GM18873 (cell line): ENCODE data around the gene RPS5.
A peak's percentile ranks its signal among the peaks of the same experiment; 100 is the strongest.
"Not testable (repeated sequence)": the region's sequence is repeated elsewhere in the genome, so short reads cannot be mapped to it uniquely, and the experiment has no call there.

Source experiments
- ATAC-seq: cut with Tn5 transposase; IDR thresholded peaks from one replicate; pipeline ENCODE4 v1.9.1; 2021; ENCODE audit warnings: mild to moderate bottlenecking, moderate library complexity, moderate number of reproducible peaks; ENCODE audit not compliant: unreplicated experiment, low FRiP score

The RPS5 gene

GRCh38 chr19:58386576-58387337 lies at the start of gene RPS5:
Gene RPS5 (plus strand): TSS chr19:58387269. CDS start chr19:58388138, 869 bp downstream.
- peak; percentile 77 for ATAC-seq

GRCh38 chr19:58338336-58338735 lies 48.7 kb upstream of the RPS5 start:
- ATAC-seq, result no peak

- no peak for ATAC-seq
Measured at GRCh38 chr19:58338825-58339558, 48.1 kb upstream of the RPS5 start.

- no peak for ATAC-seq
Measured at GRCh38 chr19:58345558-58345957, 41.5 kb upstream of the RPS5 start.

- ATAC-seq, result peak; percentile 70
Measured at GRCh38 chr19:58346961-58347929, 39.8 kb upstream of the RPS5 start.

GRCh38 chr19:58348080-58348479 lies 39.0 kb upstream of the RPS5 start:
- ATAC-seq, result not testable (repeated sequence)

GRCh38 chr19:58349590-58349989 lies 37.5 kb upstream of the RPS5 start:
- ATAC-seq, result no peak

GRCh38 chr19:58350001-58350861 lies 36.8 kb upstream of the RPS5 start:
- ATAC-seq, result no peak

GRCh38 chr19:58350871-58351557 lies 36.1 kb upstream of the RPS5 start:
- no peak for ATAC-seq

- no peak for ATAC-seq
Measured at GRCh38 chr19:58351558-58351878, 35.6 kb upstream of the RPS5 start.

GRCh38 chr19:58351990-58352755 lies 34.9 kb upstream of the RPS5 start:
- no peak for ATAC-seq

GRCh38 chr19:58352760-58353671 lies 34.1 kb upstream of the RPS5 start, which contains the start of gene A1BG:
Gene A1BG (minus strand): TSS chr19:58353492. CDS start chr19:58353437, 55 bp downstream.
- no peak for ATAC-seq

GRCh38 chr19:58353717-58354477 lies 33.2 kb upstream of the RPS5 start:
- ATAC-seq, result no peak

- ATAC-seq, result no peak
Measured at GRCh38 chr19:58354478-58355030, 32.5 kb upstream of the RPS5 start.

- ATAC-seq, result no peak
Measured at GRCh38 chr19:58355215-58355796, 31.8 kb upstream of the RPS5 start.
